ENCODE measurements around the gene CPM. TPM values are rescaled to one million over a fixed set of nuclear protein-coding genes. Genes with fewer than 3 reads are reported as not detected.

The CPM gene
- total and polyA plus RNA-seq, 10 of the 15 experiments (the other 5 are each of a cell fraction or from before 2014, with no cell fraction given), result 0.06 to 1.7 (median 0.41) TPM

- no peak for TF ChIP-seq RB1 (IDR thresholded peaks at IDR 0.05; ENCODE audit: borderline replicate concordance)
- no peak for TF ChIP-seq SREBF2 (IDR thresholded peaks at IDR 0.05; ENCODE audit: low read length)
- TF ChIP-seq RUNX3 (IDR thresholded peaks at IDR 0.05; ENCODE audit: low read length), result no peak
- TF ChIP-seq MAX (IDR thresholded peaks at IDR 0.05; ENCODE audit: low read depth, low read length), result no peak
Measured at GRCh38 chr12:68901551-68901950, 31.4 kb downstream of the CPM start (continued).

- ChIA-PET RAD21 (ENCODE audit: unreplicated experiment) (interaction anchor here (1.2 kb wide), 1 partner anchor 10 kb away, joined by 3 read pairs; no protein-coding TSS in a partner anchor), SMC1A (ENCODE audit: uncharacterized antibody, unreplicated experiment) (interaction anchor here (0.9 to 1.4 kb wide), 3 partner anchors 12 to 48 kb away, joined by 3 to 5 read pairs (median 4); no protein-coding TSS in a partner anchor), POLR2A (no interaction called here), CTCF (interaction anchor here (1.0 to 1.2 kb wide), 2 partner anchors 46 to 169 kb away, joined by 3 read pairs; no protein-coding TSS in a partner anchor)
- H3K27me3 ChIP-seq (replicated peaks in 1 of 2; ENCODE audit: control insufficient read depth in 2 of 2, insufficient read depth in 2 of 2, low read length in 1 of 2), result no peaks in the 10 kb centered on the region
- H3K9me3 ChIP-seq (replicated peaks; ENCODE audit: control insufficient read depth, insufficient read depth, low read length), result no peaks in the 10 kb centered on the region
- FAIRE-seq (no peak), DNase-seq (ENCODE audit: low read depth, low spot score) (no peak), ATAC-seq (no peak)
- BruUV-seq (replicated peaks), result no TSS peak
- TF ChIP-seq ZSCAN29 (IDR thresholded peaks at IDR 0.05) (no peak), RFX5 (IDR thresholded peaks at IDR 0.05; ENCODE audit: low read depth, low read length) (no peak), POU2F2 (IDR thresholded peaks at IDR 0.05; ENCODE audit: borderline replicate concordance, low read depth, low read length) (no peak), CBFB (IDR thresholded peaks at IDR 0.05; ENCODE audit: low read depth) (no peak), SIN3A (IDR thresholded peaks at IDR 0.05; ENCODE audit: low read depth, low read length) (no peak), STAT3 (IDR thresholded peaks at IDR 0.05; ENCODE audit: low read depth, low read length) (no peak), RB1 (IDR thresholded peaks at IDR 0.05; ENCODE audit: borderline replicate concordance) (no peak), MAX (IDR thresholded peaks at IDR 0.05; ENCODE audit: low read depth, low read length) (no peak), REST (IDR thresholded peaks at IDR 0.05; ENCODE audit: low read depth, low read length) (no peak), EZH2 (IDR thresholded peaks at IDR 0.05; ENCODE audit: borderline replicate concordance, control insufficient read depth, low read depth, low read length) (no peak), ESRRA (IDR thresholded peaks at IDR 0.05; ENCODE audit: low read length) (no peak), PBX3 (IDR thresholded peaks at IDR 0.05; ENCODE audit: insufficient replicate concordance, low read depth, low read length) (no peak)
- TF ChIP-seq, protein P1, sequence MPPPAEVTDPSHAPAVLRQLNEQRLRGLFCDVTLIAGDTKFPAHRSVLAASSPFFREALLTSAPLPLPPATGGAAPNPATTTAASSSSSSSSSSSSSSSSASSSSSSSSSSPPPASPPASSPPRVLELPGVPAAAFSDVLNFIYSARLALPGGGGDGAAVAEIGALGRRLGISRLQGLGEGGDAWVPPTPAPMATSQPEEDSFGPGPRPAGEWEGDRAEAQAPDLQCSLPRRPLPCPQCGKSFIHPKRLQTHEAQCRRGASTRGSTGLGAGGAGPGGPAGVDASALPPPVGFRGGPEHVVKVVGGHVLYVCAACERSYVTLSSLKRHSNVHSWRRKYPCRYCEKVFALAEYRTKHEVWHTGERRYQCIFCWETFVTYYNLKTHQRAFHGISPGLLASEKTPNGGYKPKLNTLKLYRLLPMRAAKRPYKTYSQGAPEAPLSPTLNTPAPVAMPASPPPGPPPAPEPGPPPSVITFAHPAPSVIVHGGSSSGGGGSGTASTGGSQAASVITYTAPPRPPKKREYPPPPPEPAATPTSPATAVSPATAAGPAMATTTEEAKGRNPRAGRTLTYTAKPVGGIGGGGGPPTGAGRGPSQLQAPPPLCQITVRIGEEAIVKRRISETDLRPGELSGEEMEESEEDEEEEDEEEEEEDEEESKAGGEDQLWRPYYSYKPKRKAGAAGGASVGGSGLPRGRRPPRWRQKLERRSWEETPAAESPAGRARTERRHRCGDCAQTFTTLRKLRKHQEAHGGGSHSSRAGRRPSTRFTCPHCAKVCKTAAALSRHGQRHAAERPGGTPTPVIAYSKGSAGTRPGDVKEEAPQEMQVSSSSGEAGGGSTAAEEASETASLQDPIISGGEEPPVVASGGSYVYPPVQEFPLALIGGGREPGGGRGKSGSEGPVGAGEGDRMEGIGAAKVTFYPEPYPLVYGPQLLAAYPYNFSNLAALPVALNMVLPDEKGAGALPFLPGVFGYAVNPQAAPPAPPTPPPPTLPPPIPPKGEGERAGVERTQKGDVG (CRISPR knock-in tag; IDR thresholded peaks at IDR 0.05), result no peak
- H3K4me1 ChIP-seq (ENCODE audit: control insufficient read depth, insufficient read depth, low read length), result no peaks in the 10 kb centered on the region
- intact Hi-C loops (cut with micrococcal nuclease; ENCODE audit: unreplicated experiment) (no loop called here), in situ Hi-C loops (cut with MboI) (no loop called here)
- H2AFZ ChIP-seq (ENCODE audit: control insufficient read depth, low read depth, low read length), result no peak overlapping the region
- H3K36me3 ChIP-seq (ENCODE audit: control insufficient read depth in 2 of 2, insufficient read depth in 2 of 2, low read length in 1 of 2), result no peaks in the 10 kb centered on the region
- no peak overlapping the region for H3K27ac ChIP-seq (ENCODE audit: control insufficient read depth, insufficient read depth)
- H3K79me2 ChIP-seq (ENCODE audit: control insufficient read depth, insufficient read depth, low read length), result no peaks in the 10 kb centered on the region
- no peak overlapping the region for H3K9ac ChIP-seq (ENCODE audit: control insufficient read depth, insufficient read depth, low read length)
- no peak overlapping the region for H3K4me2 ChIP-seq (ENCODE audit: control insufficient read depth, insufficient read depth)
- no peaks in the 10 kb centered on the region for H4K20me1 ChIP-seq (ENCODE audit: control insufficient read depth, insufficient read depth)
- H3K4me3 ChIP-seq, result no peak overlapping the region
- WGBS (ENCODE audit: insufficient coverage, insufficient replicate concordance, low lambda C conversion rate, missing lambda C conversion rate), result 25% methylated on average over 2 of the region's 2 CpGs
Measured at GRCh38 chr12:68901145-68901544, 31.8 kb downstream of the CPM start.

All from GM12878 (cell line).